Smooth muscle cell (in vitro differentiated cells): ENCODE results near the gene EGR4. TPM values are rescaled to one million over a fixed set of nuclear protein-coding genes. Genes with fewer than 3 reads are reported as not detected.

ENCODE experiments used
- DNase-seq: peaks from one replicate; lab custom pipeline; 2025; ENCODE audit not compliant: unreplicated experiment; lab: John Stamatoyannopoulos, UW
- H2AFZ ChIP-seq: fragments of 200-600 bp; sonication (generic); 2 replicates; pipeline ENCODE4 v1.6.0; 2016; ENCODE audit warnings: antibody characterized with exemption, low read depth, mild to moderate bottlenecking
- H3F3A ChIP-seq: fragments of 200-600 bp; sonication (generic); 2 replicates; pipeline ENCODE4 v1.6.0; 2017; ENCODE audit warnings: antibody characterized with exemption, low read depth
- H3K27ac ChIP-seq: fragments of 200-600 bp; sonication (generic); 2 replicates; pipeline ENCODE4 v1.5.1; 2016; ENCODE audit warnings: low read depth, mild to moderate bottlenecking
- H3K27me3 ChIP-seq: fragments of 200-600 bp; sonication (generic); 2 replicates; pipeline ENCODE4 v1.6.1; 2016; ENCODE audit warnings: low read depth, mild to moderate bottlenecking
- H3K36me3 ChIP-seq: fragments of 200-600 bp; sonication (generic); 2 replicates; pipeline ENCODE4 v1.5.1; 2016; ENCODE audit warnings: low read depth
- H3K4me1 ChIP-seq: fragments of 200-600 bp; sonication (generic); 2 replicates; pipeline ENCODE4 v1.5.1; 2016; ENCODE audit warnings: low read depth
- H3K4me2 ChIP-seq: fragments of 200-600 bp; sonication (generic); 2 replicates; pipeline ENCODE4 v1.6.0; 2016; ENCODE audit warnings: mild to moderate bottlenecking
- H3K4me3 ChIP-seq: fragments of 200-600 bp; sonication (generic); 2 replicates; pipeline ENCODE4 v1.5.1; 2016; ENCODE audit warnings: mild to moderate bottlenecking
- H3K79me2 ChIP-seq: fragments of 200-600 bp; sonication (generic); 2 replicates; pipeline ENCODE4 v1.6.0; 2016; ENCODE audit warnings: low read depth, mild to moderate bottlenecking
- H3K9ac ChIP-seq: fragments of 200-600 bp; sonication (generic); 2 replicates; pipeline ENCODE4 v1.6.0; 2016; ENCODE audit warnings: low read depth
- H3K9me3 ChIP-seq: fragments of 200-600 bp; sonication (generic); replicated peaks from 2 replicates; pipeline ENCODE4 v1.5.1; 2016; ENCODE audit warnings: low read depth
- H4K20me1 ChIP-seq: fragments of 200-600 bp; sonication (generic); 2 replicates; pipeline ENCODE4 v1.6.0; 2016; ENCODE audit warnings: low read depth
- CTCF ChIP-seq: fragments of 200-600 bp; sonication (generic); IDR thresholded peaks from 2 replicates; pipeline ENCODE4 v1.5.1; 2017; ENCODE audit warnings: borderline replicate concordance, mild to moderate bottlenecking, antibody characterized with exemption; ENCODE audit not compliant: insufficient read depth, poor library complexity, severe bottlenecking
- WGBS: methylation state at CpG from one replicate; pipeline ENCODE4 v1.1.7; 2016; ENCODE audit warnings: low lambda C conversion rate; 5-methylcytosine and 5-hydroxymethylcytosine counted together
- polyA plus RNA-seq: library from polyadenylated mRNA; unstranded; fragments of >200 nt; fragmentation: Nextera tagmentation; extraction: Ambion mirVana; gene quantifications from 2 replicates; pipeline ENCODE4 v1.2.1, GENCODE V29; 2016
- total RNA-seq: library from RNA; depleted of rRNA; stranded (reverse); fragments of >200 nt; gene quantifications from 2 replicates; pipeline ENCODE4 v1.2.3, GENCODE V29; 2014

The EGR4 gene
- total and polyA plus RNA-seq, 2 experiments from 2014 or later, result 0.99 to 7.2 TPM

- Histone ChIP-seq H4K20me1 (peaks cover 5% of the 10 kb centered on the region), H3K4me2 (no peak overlapping the region), H3K36me3 (no peaks in the 10 kb centered on the region), H3K4me3 (no peak overlapping the region), H3K9me3 (no peaks in the 10 kb centered on the region), H3K27me3 (no peaks in the 10 kb centered on the region), H3K79me2 (no peaks in the 10 kb centered on the region), H3K9ac (no peak overlapping the region), H3K4me1 (no peaks in the 10 kb centered on the region), H3F3A (no peaks in the 10 kb centered on the region), H2AFZ (no peak overlapping the region), H3K27ac (no peak overlapping the region)
- TF ChIP-seq CTCF, result no peak
- no peak for DNase-seq
- 76% methylated on average over 4 of the region's 4 CpGs for WGBS
Measured at GRCh38 chr2:73255007-73255644, 38.2 kb downstream of the EGR4 start.

DNA sequence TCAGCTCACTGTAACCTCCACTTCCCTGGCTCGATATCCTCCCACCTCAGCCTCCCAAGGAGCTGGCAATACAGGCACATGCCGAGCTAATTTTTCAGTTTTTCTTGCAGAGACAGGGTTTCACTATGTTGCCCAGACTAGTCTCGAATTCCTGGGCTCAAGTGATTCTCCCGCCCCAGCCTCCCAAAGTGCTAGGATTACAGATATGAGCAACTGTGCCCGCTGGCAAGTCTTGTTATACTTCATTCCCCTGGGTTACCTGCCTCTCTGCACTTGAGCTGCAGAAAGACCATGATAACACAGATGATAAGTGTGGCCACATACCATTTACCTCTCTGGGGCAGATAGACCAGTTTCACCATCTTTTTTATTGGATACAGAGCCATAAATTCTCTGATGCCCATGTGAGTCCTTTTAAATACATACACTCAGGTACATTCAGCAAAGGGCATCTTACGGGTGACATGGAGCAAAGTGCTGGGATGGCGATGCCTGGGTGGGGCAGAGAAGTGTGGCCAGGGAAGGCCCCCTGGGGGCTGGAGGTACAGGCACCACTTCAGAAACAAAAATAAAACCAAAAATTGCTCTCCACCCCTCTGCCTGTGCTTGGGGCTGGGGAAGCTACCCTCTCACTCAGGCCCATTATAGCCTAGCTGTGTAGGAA lies 38.9 kb downstream of the EGR4 start:
- Histone ChIP-seq H4K20me1 (peaks cover 10% of the 10 kb centered on the region), H3K9ac (no peak overlapping the region), H3K4me3 (no peak overlapping the region), H3K9me3 (no peaks in the 10 kb centered on the region), H3K4me2 (no peak overlapping the region), H3K36me3 (peaks cover 6% of the 10 kb centered on the region), H3F3A (no peaks in the 10 kb centered on the region), H3K79me2 (no peaks in the 10 kb centered on the region), H2AFZ (no peak overlapping the region), H3K27ac (no peak overlapping the region), H3K4me1 (no peaks in the 10 kb centered on the region), H3K27me3 (no peaks in the 10 kb centered on the region)
- no peak for TF ChIP-seq CTCF
- WGBS, result 85% methylated on average over 7 of the region's 7 CpGs
- DNase-seq, result no peak

DNA sequence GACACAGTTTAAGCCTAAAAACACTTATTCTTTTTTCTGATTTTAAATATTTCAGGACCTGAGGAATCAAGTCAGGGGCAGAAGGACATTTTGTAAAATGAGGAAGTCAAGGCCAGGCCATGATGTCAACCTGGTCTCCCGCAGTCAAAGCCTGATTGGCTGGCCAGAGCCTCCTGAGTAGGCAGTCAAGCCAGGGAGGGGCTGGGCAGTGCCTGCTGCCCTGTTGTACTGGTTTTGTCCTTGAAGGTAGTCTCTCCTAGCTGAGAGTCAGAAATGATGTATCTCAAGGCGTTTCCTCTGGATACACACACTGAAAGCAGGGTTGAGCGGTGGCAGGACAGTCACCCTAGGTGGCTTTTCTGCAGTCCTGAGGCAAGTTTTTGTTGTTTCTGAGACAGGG lies 39.4 kb downstream of the EGR4 start:
- H3K27me3 ChIP-seq, result no peaks in the 10 kb centered on the region
- WGBS, result 95% methylated on average over 3 of the region's 3 CpGs
- no peak overlapping the region for H3K9ac ChIP-seq
- DNase-seq, result no peak
- H4K20me1 ChIP-seq, result peaks cover 13% of the 10 kb centered on the region
- H3F3A ChIP-seq, result no peaks in the 10 kb centered on the region
- H3K9me3 ChIP-seq, result no peaks in the 10 kb centered on the region
- H3K27ac ChIP-seq, result no peak overlapping the region
- no peaks in the 10 kb centered on the region for H3K79me2 ChIP-seq
- no peak overlapping the region for H2AFZ ChIP-seq
- no peak overlapping the region for H3K4me2 ChIP-seq
- no peak overlapping the region for H3K4me3 ChIP-seq
- H3K4me1 ChIP-seq, result no peaks in the 10 kb centered on the region
- peaks cover 11% of the 10 kb centered on the region for H3K36me3 ChIP-seq
- TF ChIP-seq CTCF, result no peak

DNA sequence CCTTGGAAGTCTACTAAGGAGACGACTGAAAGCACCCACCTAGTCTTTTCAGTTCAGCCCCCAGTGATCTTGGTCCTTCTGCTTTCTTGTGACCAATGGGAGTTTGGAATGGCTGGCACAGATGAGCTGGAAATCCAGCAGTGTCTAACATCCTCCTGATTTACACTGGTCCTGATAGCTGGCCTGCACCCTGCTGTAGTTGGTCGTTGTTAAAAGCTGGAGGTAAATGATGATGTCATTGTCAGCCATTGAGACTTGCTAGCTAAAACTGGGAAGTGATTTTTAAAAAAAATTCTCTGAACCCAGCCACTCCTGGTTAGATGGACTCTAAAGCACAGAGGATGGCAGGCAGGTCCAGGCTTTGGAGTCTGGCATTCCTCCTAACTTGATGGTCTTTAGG lies 39.9 kb downstream of the EGR4 start:
- no peak overlapping the region for H2AFZ ChIP-seq
- H3K27ac ChIP-seq, result no peak overlapping the region
- no peaks in the 10 kb centered on the region for H3K9me3 ChIP-seq
- no peak for DNase-seq
- peaks cover 18% of the 10 kb centered on the region for H4K20me1 ChIP-seq
- no peaks in the 10 kb centered on the region for H3F3A ChIP-seq
- TF ChIP-seq CTCF, result no peak
- H3K4me2 ChIP-seq, result no peak overlapping the region
- no peaks in the 10 kb centered on the region for H3K4me1 ChIP-seq
- no peak overlapping the region for H3K9ac ChIP-seq
- WGBS, result 90% methylated on average over 2 of the region's 2 CpGs
- H3K4me3 ChIP-seq, result no peak overlapping the region
- peaks cover 15% of the 10 kb centered on the region for H3K36me3 ChIP-seq
- H3K27me3 ChIP-seq, result no peaks in the 10 kb centered on the region
- no peaks in the 10 kb centered on the region for H3K79me2 ChIP-seq
